ENCODE measurements around the gene PPP1R27.

The PPP1R27 gene

GRCh38 chr17:81792675-81793615 lies 41.9 kb downstream of the PPP1R27 start:
- Mint-ChIP-seq H3K4me3 (no peak overlapping the region), H3K27me3 (no peaks in the 10 kb centered on the region), H3K27ac (no peak overlapping the region), H3K36me3 (ENCODE audit: insufficient read depth) (no peaks in the 10 kb centered on the region), H3K9me3 (no peaks in the 10 kb centered on the region), H3K4me1 (ENCODE audit: low read depth in 2 of 2) (no peaks in the 10 kb centered on the region)
- no peak for ATAC-seq (replicated peaks)
- DNase-seq = no peak
